GM15510 (cell line): ENCODE data around the gene PPIL4.

Source experiments
- POLR2A ChIP-seq: IDR thresholded peaks from 3 replicates; pipeline ENCODE4 v1.6.1; 2011; ENCODE audit warnings: borderline replicate concordance; ENCODE audit not compliant: insufficient read length; ENCODE audit errors: extremely low read depth

Gene PPIL4

DNA sequence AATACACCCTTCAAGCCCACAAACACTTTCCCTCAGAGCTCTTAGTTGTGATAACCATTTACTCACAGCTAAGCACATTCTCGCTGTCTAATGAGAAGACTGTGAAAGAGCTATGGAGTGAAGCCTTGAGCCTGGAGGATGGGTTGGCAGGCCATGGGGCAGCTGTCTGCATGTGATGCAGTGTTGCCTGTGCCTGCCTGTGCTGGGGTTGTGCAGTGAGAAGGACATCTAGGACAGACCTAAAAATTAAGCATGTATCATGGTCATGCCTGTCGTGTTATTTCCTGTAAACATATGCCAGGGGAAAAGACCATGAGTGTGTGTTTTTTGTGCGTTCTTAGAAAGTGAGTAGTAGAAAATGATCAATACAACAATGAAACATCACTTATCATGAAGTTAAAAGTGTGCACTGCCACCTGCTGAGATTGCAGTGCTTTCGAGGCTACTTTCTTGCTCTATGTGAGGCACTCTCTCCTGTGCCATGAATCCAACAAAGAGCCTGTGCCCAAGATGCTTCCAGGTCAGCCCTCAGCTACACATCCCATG lies 53.0 kb downstream of the PPIL4 start:
- TF ChIP-seq POLR2A = no peak

DNA sequence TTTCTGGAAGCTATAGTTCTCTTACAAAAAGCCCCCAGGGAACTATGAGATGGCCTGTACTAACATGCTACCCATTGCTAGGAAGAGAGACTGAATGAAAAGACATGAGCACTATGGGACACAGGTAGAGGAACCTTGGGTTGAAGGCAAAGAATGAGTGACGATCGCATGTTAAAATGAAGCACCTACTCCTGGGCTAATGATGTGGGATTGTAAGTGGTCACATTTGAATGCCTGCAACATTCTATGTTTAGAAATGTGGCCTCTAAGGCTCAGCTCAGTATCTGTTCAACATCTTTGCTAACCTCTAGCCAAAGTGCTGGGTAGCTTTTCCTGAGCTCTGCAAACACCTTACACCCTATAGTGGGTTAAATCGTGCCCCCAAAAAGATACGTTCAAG lies 55.9 kb downstream of the PPIL4 start:
- no peak for TF ChIP-seq POLR2A

DNA sequence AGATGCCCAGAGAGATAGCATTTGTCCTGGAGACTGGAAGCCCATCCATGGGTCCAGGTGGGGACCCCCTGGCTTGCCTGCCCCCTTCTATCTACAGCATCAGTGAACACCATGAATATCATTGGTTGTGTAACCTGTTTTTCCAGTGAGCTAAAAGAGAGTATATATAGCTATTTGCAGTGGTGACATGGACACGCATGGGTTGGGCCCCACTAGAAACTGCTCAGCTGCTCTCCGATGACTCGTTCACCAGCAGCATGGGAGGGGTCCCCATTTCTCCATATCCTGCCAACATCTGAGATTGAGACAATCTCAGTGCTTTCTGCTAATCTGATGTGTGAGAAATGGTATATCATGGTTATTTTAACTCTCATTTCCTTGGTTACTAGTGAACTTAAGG lies 57.0 kb downstream of the PPIL4 start:
- no peak for TF ChIP-seq POLR2A

DNA sequence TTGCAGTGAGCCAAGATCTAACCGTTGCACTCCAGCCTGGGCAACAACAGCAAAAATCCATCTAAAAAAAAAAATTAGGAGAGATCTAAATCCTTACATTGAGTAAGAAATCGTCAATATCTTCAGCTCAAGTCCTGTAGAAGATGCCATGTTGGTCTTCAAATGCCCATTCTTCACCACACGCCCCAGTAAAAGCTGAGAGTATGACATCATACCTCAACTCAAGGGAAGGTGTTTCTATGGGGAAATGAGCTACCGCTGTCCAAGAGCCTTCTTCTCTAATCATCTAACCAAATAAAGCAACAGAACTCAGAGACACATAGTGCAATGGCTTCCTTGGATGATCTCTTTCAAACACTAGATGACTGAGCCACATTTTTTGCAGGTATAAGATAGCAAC lies 58.5 kb downstream of the PPIL4 start:
- TF ChIP-seq POLR2A = no peak

DNA sequence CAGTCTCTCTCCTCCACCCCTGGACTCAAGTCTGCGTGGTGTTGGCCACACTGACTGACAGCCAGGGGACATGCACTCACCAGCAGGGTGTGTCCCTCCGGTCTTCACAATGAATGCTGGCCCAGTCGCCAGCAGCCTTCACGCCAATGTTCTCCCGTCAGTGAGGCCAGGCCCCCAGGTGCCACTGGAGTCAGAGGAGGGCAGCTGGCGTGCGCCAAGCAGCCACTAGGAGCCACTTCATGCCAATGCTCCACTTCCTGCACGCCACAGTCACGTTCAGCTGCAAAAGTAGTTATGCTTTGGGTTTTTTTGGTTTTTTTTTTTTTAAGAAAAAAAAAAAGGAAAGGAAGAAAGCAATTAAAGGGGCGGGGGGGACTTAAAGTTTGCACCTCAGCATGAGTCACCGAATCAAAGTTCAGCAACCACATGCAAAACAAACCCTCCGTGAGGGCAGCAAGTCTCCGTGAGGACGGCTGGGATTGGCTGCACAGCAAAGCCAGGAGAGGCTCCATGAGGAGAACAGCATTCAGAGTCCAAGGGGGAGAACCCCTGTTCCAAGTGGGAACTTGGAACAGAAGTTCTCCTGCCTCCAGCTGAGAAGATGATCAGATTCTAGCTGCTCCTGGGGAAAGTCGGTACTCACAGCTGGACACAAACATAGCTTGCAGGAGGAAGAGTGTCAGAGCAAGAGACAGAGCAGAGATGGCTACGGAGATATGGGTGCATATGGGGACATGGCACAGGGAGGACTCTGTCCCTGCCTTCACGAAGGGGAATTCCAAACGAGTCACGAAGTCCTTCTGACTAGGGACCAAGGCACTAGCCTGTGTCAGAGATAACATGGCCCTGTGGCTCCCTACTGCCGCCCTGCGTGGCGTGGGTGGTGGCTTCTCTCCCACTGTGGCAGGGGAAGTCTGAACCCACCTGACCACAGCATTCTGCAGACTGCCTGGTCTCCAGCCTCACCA lies 60.8 kb downstream of the PPIL4 start, which contains the start of gene ZC3H12D:
ZC3H12D (minus strand) TSS at position 282 of the 968 bp plus-strand sequence. CDS start 10,471 bp downstream, outside the sequence.
- peak; percentile 55 for TF ChIP-seq POLR2A

DNA sequence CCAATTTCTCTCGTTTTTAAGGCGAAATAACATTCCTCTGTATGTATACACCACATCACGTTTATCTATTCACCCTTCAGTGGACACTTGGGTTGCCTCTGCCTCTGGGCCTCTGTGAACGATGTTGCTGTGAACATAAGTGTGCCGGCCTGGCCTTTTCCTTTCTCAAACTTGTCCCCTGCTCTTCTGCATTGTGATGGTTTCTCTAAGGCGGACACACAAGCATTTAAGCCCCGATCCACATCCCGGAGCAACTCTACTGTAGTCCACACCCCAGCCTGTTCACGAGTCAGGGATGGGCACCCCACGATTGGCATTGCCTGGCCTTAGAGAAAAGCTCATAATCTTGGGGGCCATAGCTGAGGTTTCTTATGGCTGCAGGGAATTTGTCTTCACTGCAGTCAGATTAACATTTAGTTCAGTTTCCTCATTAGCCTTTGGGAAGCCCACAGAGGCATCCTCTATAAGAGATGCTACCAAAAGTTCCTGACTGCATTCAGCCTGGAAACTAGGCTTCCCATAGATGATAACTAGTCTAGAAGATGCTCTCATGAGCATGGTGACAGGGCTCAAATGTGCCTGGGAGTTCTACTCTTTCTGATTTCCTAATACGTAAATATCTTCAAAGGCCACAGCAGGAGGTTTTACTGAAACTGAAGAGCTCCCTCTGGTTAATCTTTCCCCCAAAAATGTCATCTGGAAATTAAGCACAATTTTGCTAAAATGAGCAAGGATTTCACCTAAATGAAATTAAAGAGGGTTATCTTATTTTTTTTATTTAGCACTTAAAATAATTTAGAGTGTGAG lies 61.8 kb downstream of the PPIL4 start:
- peak; percentile 9 for TF ChIP-seq POLR2A

DNA sequence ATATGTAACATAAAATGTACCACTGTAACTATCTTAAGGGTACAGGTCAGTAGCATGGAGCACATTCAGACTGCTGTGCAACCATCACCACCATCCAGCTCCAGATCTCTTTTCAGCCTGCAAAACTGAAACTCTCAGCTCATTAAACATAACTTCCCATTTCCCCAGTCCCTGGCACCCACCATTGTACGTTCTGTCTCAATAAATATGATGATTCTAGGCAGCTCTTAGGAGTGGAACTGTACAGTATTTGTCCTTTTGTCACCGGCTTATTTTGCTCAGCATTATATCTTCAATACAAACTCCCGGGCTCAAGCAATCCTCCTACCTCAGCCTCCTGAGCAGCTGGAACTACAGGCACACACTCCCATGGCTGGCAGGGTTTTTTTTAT lies 62.5 kb downstream of the PPIL4 start:
- no peak for TF ChIP-seq POLR2A

DNA sequence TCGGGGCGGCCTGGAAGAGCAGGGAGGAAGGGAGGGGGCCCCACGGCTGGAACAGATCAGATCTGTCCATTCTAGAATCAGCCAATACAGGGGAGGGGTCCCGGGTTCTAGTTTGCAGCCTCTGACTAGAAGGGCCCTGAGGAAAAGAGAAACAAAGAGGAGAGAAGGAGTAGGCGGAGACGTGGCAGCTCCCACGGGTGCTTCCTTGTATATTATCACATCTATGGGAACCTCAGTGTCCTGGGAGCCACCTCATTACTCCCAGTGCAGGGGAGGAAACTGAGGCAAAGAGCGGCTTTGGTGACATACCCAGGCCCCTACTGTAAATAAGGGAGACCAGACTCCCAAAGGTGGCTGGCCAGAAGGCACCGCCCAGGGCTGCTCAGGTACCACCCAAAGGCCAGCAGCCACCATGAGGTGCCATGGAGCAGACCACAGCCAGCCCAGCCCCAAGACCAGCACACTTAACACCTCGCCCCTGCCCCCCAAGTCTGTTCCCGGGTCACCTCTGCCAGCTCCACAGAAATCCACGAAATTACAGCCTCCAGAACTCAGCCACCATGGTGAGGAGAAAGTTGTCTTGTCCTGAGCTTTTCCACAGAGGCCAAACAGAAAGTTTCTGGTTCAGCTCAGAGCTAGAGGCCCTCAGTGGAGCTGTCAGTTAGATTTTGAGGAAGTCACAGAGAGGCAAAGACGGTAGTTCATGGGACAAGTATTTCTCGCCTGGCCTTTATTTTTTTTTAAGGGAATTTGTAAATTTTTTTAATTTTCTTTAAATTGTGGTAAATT lies 63.1 kb downstream of the PPIL4 start:
- peak; percentile 42 for TF ChIP-seq POLR2A

DNA sequence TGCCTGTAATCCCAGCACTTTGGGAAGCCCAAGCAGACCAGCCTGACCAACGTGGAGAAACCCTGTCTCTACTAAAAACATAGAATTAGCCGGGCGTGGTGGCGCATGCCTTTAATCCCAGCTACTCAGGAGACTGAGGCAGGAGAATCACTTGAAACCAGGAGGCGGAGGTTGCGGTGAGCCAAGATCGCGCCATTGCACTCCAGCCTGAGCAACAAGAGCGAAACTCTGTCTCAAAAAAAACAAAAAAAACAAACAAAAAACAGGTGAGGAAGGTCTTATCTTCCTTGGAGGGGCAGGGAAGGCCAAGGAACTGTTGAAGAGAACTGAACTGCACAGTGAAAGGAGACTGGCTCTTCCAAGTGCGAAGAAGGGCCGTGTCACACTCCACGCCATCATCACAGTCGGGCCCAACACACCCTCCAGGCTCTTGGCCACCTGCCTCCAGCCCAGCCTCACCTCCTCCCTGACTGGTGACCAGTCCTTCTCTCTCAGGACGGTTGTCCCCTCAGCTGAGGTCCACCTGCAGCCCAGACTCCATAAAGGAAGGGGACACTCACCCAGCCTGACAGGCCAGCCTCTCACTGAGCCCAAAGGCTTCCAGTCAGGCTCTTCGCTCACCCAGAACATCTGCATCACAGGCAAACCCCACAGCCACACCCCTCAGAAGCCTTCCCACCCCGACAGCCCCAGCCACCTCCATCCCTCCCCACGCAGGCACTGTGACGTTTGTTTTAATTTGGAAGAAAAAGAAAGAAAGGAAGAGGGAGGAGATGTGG lies 65.2 kb downstream of the PPIL4 start:
- peak; percentile 29 for TF ChIP-seq POLR2A

DNA sequence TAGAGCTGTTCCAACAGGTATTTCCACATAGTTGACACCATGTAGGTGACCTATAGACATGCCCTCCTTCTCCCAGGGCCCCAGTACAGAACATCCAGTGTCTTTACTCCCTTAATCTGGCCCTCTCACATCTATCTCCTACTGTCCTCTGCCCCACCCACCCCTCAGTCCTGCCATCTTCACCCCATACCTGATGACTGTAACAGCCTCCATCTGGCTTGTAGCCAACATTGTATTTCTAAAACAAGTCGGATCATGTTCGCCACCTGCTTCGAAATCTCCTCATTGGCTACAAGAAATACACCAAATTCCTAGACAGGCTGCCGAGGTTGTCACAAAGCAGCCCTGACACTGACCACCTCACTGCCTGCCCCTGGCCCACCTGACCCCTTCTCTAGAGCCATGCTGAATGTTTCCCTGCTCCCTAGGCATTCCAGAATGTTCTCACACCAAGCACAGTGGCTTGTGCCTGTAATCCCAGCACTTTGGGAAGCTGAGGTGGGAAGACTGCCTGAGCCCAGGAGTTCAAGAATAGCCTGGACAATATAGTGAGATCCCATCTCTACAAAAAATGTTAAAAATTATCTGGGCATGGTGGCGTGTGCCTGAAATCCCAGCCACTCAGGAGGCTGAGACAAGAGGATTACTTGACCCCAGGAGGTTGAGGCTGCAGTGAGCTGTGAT lies 67.1 kb downstream of the PPIL4 start:
- TF ChIP-seq POLR2A = no peak

DNA sequence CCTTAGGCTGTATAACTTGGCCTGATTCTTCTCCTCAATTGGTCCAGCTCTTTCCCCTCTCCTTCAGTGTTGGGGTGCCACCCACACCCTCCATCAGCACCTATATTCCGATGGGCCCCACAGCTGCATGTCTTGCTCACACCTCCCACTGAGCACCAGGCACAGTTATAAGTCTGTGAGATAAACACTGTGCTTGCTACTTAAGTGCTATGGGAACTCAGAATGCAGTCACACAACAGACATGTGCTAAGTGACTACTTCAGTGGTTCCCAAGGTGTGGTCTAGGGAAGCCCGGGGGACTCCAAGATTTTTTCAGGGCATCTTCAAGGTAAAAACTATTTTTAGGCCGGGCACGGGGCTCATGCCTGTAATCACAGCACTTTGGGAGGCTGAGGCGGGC lies 68.3 kb downstream of the PPIL4 start:
- no peak for TF ChIP-seq POLR2A

DNA sequence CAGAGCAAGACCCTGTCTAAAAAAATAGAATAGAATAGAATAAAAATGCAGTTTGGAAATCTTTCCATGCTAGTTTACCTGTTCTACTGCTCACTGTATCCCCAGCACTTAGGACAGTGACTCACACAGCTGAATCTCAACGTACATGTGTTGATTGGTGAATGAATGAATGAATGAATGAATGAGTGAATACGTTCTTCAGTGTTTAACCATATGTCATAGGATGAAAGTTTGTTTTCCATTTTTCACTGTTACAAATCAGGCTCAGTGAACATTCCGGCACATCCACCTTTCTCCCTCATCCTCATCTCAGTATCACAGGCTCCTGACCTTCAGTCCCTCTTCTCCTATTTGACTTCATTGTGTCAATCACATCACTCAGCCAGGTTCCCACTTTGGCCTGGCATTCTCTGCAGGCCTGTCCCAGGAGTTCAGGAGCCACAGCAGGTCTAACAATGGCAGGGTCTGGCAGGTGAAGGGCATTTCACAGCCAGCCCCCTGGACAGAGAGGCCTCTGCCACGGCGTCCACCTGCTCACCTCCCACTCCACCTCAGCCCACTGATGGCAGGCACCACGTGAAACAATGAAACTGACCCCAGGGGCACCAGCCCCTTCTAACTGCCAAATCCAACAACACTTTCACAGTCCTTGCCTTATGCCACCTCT lies 68.9 kb downstream of the PPIL4 start:
- TF ChIP-seq POLR2A = no peak

DNA sequence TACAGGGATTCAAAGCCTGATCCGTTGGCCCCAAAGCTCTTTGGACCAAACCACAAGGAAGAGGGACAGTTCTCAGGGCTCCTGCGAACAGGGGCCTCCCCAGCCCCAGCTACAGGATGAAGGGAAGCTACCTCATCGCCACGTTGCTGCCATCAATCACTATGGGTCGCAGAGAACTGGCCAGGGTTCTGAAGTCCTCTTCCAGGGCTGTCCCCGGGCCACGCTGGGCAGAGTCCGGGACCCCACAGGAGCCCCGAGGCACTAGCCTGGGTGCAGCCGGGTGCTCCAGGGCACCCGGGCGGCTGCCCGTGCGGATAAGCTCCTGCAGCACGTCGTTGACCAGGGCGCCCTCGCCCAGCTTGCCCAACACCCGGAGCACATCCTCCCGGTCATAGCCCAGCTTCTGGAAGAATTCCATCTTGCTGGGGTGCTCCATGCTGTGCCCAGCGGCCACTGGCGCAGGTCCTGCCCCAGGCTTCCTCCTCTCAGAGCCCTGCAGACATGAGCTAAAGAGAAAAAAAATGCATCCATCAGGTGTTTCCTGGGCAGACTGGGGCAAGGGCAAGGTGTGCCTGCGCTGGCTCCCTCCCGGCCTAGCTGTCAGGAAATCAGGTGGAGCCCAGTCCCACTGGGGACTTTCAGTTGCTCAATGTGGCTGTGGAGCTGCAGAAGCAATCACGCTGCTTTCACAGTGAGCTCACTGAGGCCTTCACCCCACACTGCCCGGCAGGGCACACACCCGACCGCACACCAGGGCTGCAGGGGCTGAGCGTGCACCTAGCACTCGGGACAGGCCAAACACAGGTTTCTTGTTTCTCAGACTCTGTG lies 71.5 kb downstream of the PPIL4 start:
- no peak for TF ChIP-seq POLR2A
